H1 (cell line): ENCODE measurements around the gene HLA-C. TPM values are rescaled to one million over a fixed set of nuclear protein-coding genes. Genes with fewer than 3 reads are reported as not detected.

ENCODE experiments used
- CTCF ChIA-PET: fragments of 300-600 bp; sonication (Branson Sonifier 250); formaldehyde crosslinking; loops from one replicate; lab custom pipeline; 2021; ENCODE audit not compliant: partially characterized antibody; lab: Charles Lee
- POLR2A ChIA-PET: fragments of 300-600 bp; sonication (Branson Sonifier 250); formaldehyde crosslinking; loops from one replicate; lab custom pipeline; 2021; ENCODE audit warnings: inconsistent platforms; ENCODE audit not compliant: partially characterized antibody; lab: Charles Lee
- DNase-seq, 2 experiments: peaks; one replicate each; pipeline versions ENCODE4 v3.0.0 to v3.0.0-alpha.2; 2010 to 2022; ENCODE audit warnings: low spot score in 2 of 2, low read depth in 1 of 2, mixed read lengths in 1 of 2
- FAIRE-seq: peaks from 2 replicates; lab custom pipeline; 2011; peaks lifted over from hg19 to GRCh38; lab: Jason Lieb, UNC
- H2AFZ ChIP-seq: 2 replicates; pipeline ENCODE4 v1.8.1; 2012; ENCODE audit warnings: low read length, inconsistent platforms
- H2AK5ac ChIP-seq: 2 replicates; pipeline ENCODE4 v1.6.1; 2013; ENCODE audit warnings: low read depth, low read length
- H2BK120ac ChIP-seq: replicated peaks from 2 replicates; pipeline ENCODE3; 2013; ENCODE audit warnings: low read depth, low read length, inconsistent platforms
- H2BK12ac ChIP-seq: 2 replicates; pipeline ENCODE4 v1.6.1; 2013; ENCODE audit warnings: low read depth, low read length
- H2BK15ac ChIP-seq: 2 replicates; pipeline ENCODE4 v1.6.1; 2013; ENCODE audit warnings: low read length
- H2BK20ac ChIP-seq: 2 replicates; pipeline ENCODE4 v1.6.1; 2013; ENCODE audit warnings: low read length
- H2BK5ac ChIP-seq: 2 replicates; pipeline ENCODE4 v1.6.1; 2013; ENCODE audit warnings: low read depth, low read length
- H3K14ac ChIP-seq: 2 replicates; pipeline ENCODE4 v1.6.1; 2013; ENCODE audit warnings: inconsistent platforms; ENCODE audit not compliant: insufficient read length
- H3K18ac ChIP-seq: 2 replicates; pipeline ENCODE4 v1.6.1; 2013; ENCODE audit warnings: low read length; ENCODE audit errors: extremely low read depth
- H3K23ac ChIP-seq: 2 replicates; pipeline ENCODE4 v1.6.1; 2013; ENCODE audit warnings: inconsistent platforms; ENCODE audit not compliant: insufficient read length
- H3K23me2 ChIP-seq: 2 replicates; pipeline ENCODE4 v1.6.1; 2013; ENCODE audit warnings: low read depth, low read length
- H3K27ac ChIP-seq: 2 replicates; pipeline ENCODE4 v1.6.1; 2011; ENCODE audit warnings: low read depth, low read length, inconsistent platforms
- H3K27me3 ChIP-seq, 4 experiments: replicated peaks in 1 of 4; 1 replicate in 1 of 4; 2 replicates in 3 of 4; pipeline versions ENCODE4 v1.6.1 to v1.8.1; 2011 to 2013; ENCODE audit warnings: low read length in 3 of 4, mild to moderate bottlenecking in 3 of 4, inconsistent platforms in 2 of 4, mixed read lengths in 2 of 4, moderate library complexity in 1 of 4; ENCODE audit not compliant: control insufficient read depth in 3 of 4, insufficient read depth in 3 of 4; ENCODE audit errors: extremely low read depth in 1 of 4
- H3K36me3 ChIP-seq, 4 experiments: 2 replicates each; pipeline versions ENCODE4 v1.6.1 to v1.8.1; 2011 to 2013; ENCODE audit warnings: mild to moderate bottlenecking in 4 of 4, low read length in 3 of 4, moderate library complexity in 2 of 4, control low read depth in 1 of 4, inconsistent platforms in 1 of 4; ENCODE audit not compliant: insufficient read depth in 4 of 4, control insufficient read depth in 2 of 4
- H3K4ac ChIP-seq: replicated peaks from 2 replicates; pipeline ENCODE3; 2013; ENCODE audit warnings: low read length, low read depth, mixed read lengths, inconsistent platforms; ENCODE audit not compliant: insufficient read length
- H3K4me1 ChIP-seq, 4 experiments: replicated peaks in 1 of 4; 1 replicate in 1 of 4; 2 replicates in 3 of 4; pipeline versions ENCODE4 v1.6.1 to v1.8.1; 2011 to 2013; ENCODE audit warnings: low read length in 3 of 4, inconsistent platforms in 2 of 4, mixed read lengths in 1 of 4; ENCODE audit not compliant: insufficient read depth in 4 of 4, control insufficient read depth in 3 of 4
- H3K4me2 ChIP-seq, 2 experiments: 2 replicates each; pipeline versions ENCODE4 v1.6.1 to v1.8.1; 2011 to 2013; ENCODE audit warnings: low read depth in 2 of 2, low read length in 2 of 2, control low read depth in 1 of 2, inconsistent platforms in 1 of 2, mild to moderate bottlenecking in 1 of 2; ENCODE audit not compliant: insufficient read depth in 1 of 2
- H3K4me3 ChIP-seq, 4 experiments: fragments of 200-600, 300-600 bp in 1 of 4; sonication (generic), shearing (Covaris generic), sonication (Bioruptor Twin) in 1 of 4; 2 replicates each; pipeline versions ENCODE4 v1.5.1 to v1.8.1; 2011 to 2016; ENCODE audit warnings: low read length in 4 of 4, low read depth in 3 of 4, control low read depth in 2 of 4, inconsistent platforms in 2 of 4, mild to moderate bottlenecking in 2 of 4, mixed read lengths in 1 of 4, moderate library complexity in 1 of 4; ENCODE audit not compliant: insufficient read depth in 2 of 4; ENCODE audit errors: extremely low read depth in 1 of 4
- H3K56ac ChIP-seq: replicated peaks from 2 replicates; pipeline ENCODE3; 2013; ENCODE audit warnings: low read depth, mild to moderate bottlenecking, mixed read lengths, low read length, inconsistent platforms; ENCODE audit not compliant: insufficient read length
- H3K79me1 ChIP-seq: 2 replicates; pipeline ENCODE4 v1.6.1; 2013; ENCODE audit warnings: low read depth, low read length, control low read depth
- H3K79me2 ChIP-seq, 2 experiments: 2 replicates each; pipeline versions ENCODE4 v1.6.1 to v1.8.1; 2012 to 2013; ENCODE audit warnings: low read length in 2 of 2, mild to moderate bottlenecking in 2 of 2, inconsistent platforms in 1 of 2; ENCODE audit not compliant: insufficient read depth in 2 of 2, control insufficient read depth in 1 of 2
- H3K9ac ChIP-seq, 4 experiments: replicated peaks in 1 of 4; 1 replicate in 1 of 4; 2 replicates in 3 of 4; pipeline versions ENCODE4 v1.6.1 to v1.8.1; 2011 to 2013; ENCODE audit warnings: low read depth in 3 of 4, low read length in 3 of 4, control low read depth in 2 of 4, mild to moderate bottlenecking in 2 of 4, moderate library complexity in 2 of 4, inconsistent platforms in 1 of 4; ENCODE audit errors: extremely low read depth in 1 of 4
- H3K9me3 ChIP-seq, 2 experiments: 2 replicates each; pipeline versions ENCODE4 v1.6.1 to v1.8.1; 2012 to 2013; ENCODE audit warnings: mild to moderate bottlenecking in 2 of 2, moderate library complexity in 2 of 2, control low read depth in 1 of 2, inconsistent platforms in 1 of 2, low read depth in 1 of 2, low read length in 1 of 2, mixed read lengths in 1 of 2; ENCODE audit not compliant: insufficient read depth in 2 of 2
- H4K20me1 ChIP-seq, 2 experiments: replicated peaks in 1 of 2; 2 replicates each; pipeline versions ENCODE3 to v1.8.1; 2011 to 2013; ENCODE audit warnings: inconsistent platforms in 2 of 2, low read length in 2 of 2, mild to moderate bottlenecking in 1 of 2; ENCODE audit not compliant: insufficient read depth in 2 of 2, control insufficient read depth in 1 of 2
- H4K5ac ChIP-seq: 2 replicates; pipeline ENCODE4 v1.6.1; 2013; ENCODE audit warnings: low read length, low read depth, mixed read lengths, inconsistent platforms; ENCODE audit not compliant: insufficient read length
- H4K8ac ChIP-seq: 2 replicates; pipeline ENCODE4 v1.8.0; 2013; ENCODE audit warnings: mild to moderate bottlenecking, moderate library complexity, low read length, inconsistent platforms; ENCODE audit not compliant: insufficient read depth; ENCODE audit errors: extremely low read depth
- H4K91ac ChIP-seq: replicated peaks from 2 replicates; pipeline ENCODE3; 2013; ENCODE audit warnings: low read length, mixed read lengths, inconsistent platforms; ENCODE audit not compliant: insufficient read length
- ATF2 ChIP-seq: IDR thresholded peaks from 2 replicates; pipeline ENCODE4 v1.6.1; 2012; ENCODE audit warnings: low read length, inconsistent platforms
- BCL11A ChIP-seq, 2 experiments: IDR thresholded peaks; one replicate each; pipeline ENCODE4 v1.6.1; 2011; ENCODE audit warnings: low read depth in 2 of 2, low read length in 2 of 2, mild to moderate bottlenecking in 2 of 2
- CBX5 ChIP-seq: fragments of 300-800, 300-1000 bp; sonication (generic); IDR thresholded peaks from 2 replicates; pipeline ENCODE4 v1.7.1; 2016; ENCODE audit warnings: antibody characterized with exemption, low read length, low read depth
- CHD2 ChIP-seq: IDR thresholded peaks from 2 replicates; pipeline ENCODE4 v1.6.1; 2012; ENCODE audit warnings: low read length, improper control_type of control experiment
- KDM5A ChIP-seq: fragments of 200-600 bp; IDR thresholded peaks from 2 replicates; pipeline ENCODE4 v1.7.1; 2012; ENCODE audit warnings: mild to moderate bottlenecking, low read length, inconsistent platforms, mixed read lengths
- NANOG ChIP-seq: IDR thresholded peaks from 2 replicates; pipeline ENCODE4 v1.6.1; 2011; ENCODE audit warnings: low read length, low read depth, mild to moderate bottlenecking, inconsistent platforms; ENCODE audit not compliant: insufficient read depth, poor library complexity, severe bottlenecking
- RNF2 ChIP-seq: fragments of 200-900, 300-1000 bp; sonication (generic); IDR thresholded peaks from 2 replicates; pipeline ENCODE4 v1.7.1; 2016; ENCODE audit warnings: borderline replicate concordance, low read depth, mild to moderate bottlenecking, antibody characterized with exemption, low read length; ENCODE audit not compliant: poor library complexity, severe bottlenecking; ENCODE audit errors: missing control alignments
- SIRT6 ChIP-seq: IDR thresholded peaks from one replicate; pipeline ENCODE4 v1.7.1; 2012; ENCODE audit warnings: low read length, inconsistent platforms
- SP2 ChIP-seq: IDR thresholded peaks from 2 replicates; pipeline ENCODE4 v1.6.1; 2012; ENCODE audit warnings: mild to moderate bottlenecking, low read length, inconsistent platforms
- SP4 ChIP-seq: IDR thresholded peaks from 2 replicates; pipeline ENCODE4 v1.6.1; 2012; ENCODE audit warnings: low read length, inconsistent platforms
- TEAD4 ChIP-seq: IDR thresholded peaks from 2 replicates; pipeline ENCODE4 v1.6.1; 2012; ENCODE audit warnings: low read depth, low read length, inconsistent platforms, mixed read lengths
- WGBS, 2 experiments: shearing (Covaris generic) in 1 of 2; methylation state at CpG; one replicate each; pipeline versions ENCODE4 v1.1.6 to v1.1.7; 2013 to 2015; ENCODE audit warnings: low lambda C conversion rate in 2 of 2, mixed read lengths in 2 of 2, inconsistent platforms in 1 of 2, low coverage in 1 of 2, missing lambda C conversion rate in 1 of 2; ENCODE audit not compliant: insufficient replicate concordance in 2 of 2, insufficient coverage in 1 of 2, insufficient read length in 1 of 2; ENCODE audit errors: extremely low coverage in 1 of 2, missing lambda C conversion rate in 1 of 2; 5-methylcytosine and 5-hydroxymethylcytosine counted together
- polyA plus RNA-seq, 7 experiments: library from polyadenylated mRNA; depleted of rRNA in 3 of 7; stranded (reverse) in 5 of 7; unstranded in 2 of 7; fragments of >200 nt in 5 of 7; fragments of 200-250 nt in 2 of 7; gene quantifications; 1 replicate in 5 of 7; 2 replicates in 1 of 7; 4 replicates in 1 of 7; pipeline versions ENCODE4 v1.2.1 to v1.2.3, GENCODE V29; 2011 to 2013; ENCODE audit warnings: missing spikeins in 2 of 7, mixed read lengths in 2 of 7
- total RNA-seq: library from RNA; stranded (reverse); fragmentation: NEBNext Ultra II Directional; extraction: Animal tissue kit (Norgen Biotek cat#: 25700); gene quantifications from 2 replicates; pipeline ENCODE4 v1.2.1, GENCODE V29; 2021
- TF ChIP-seq, protein P1 (sequence below): IDR thresholded peaks from 2 replicates; pipeline ENCODE4 v1.6.1; 2011; ENCODE audit warnings: low read depth, mild to moderate bottlenecking, low read length; ENCODE audit not compliant: insufficient read depth

The HLA-C gene
- total and polyA plus RNA-seq, 2 of the 8 experiments (the other 6 are each of a cell fraction or from before 2014, with no cell fraction given) = 245 to 360 TPM

- no peaks in the 10 kb centered on the region for H3K36me3 ChIP-seq
- CTCF ChIA-PET = interaction anchor here (1.5 kb wide), 1 partner anchor 37 kb away, joined by 4 read pairs; no protein-coding TSS in a partner anchor
- FAIRE-seq = no peak
- TF ChIP-seq CHD2 = no peak
- no peak for TF ChIP-seq TEAD4
- TF ChIP-seq RNF2 = no peak
- no peak for TF ChIP-seq SP2
- no peak for TF ChIP-seq ATF2
- TF ChIP-seq KDM5A = no peak
- TF ChIP-seq SIRT6 = no peak
- TF ChIP-seq CBX5 = no peak
- TF ChIP-seq, protein P1, sequence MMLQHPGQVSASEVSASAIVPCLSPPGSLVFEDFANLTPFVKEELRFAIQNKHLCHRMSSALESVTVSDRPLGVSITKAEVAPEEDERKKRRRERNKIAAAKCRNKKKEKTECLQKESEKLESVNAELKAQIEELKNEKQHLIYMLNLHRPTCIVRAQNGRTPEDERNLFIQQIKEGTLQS = no peak
- TF ChIP-seq SP4 = no peak
- TF ChIP-seq BCL11A (IDR thresholded peaks at IDR 0.05; ENCODE audit: low read depth in 2 of 2, low read length in 2 of 2) = no peak
- no peak for TF ChIP-seq NANOG
These were observed 24.1 kb downstream of the HLA-C start for GRCh38 chr6:31247813-31248212.

More at GRCh38 chr6:31247813-31248212, 24.1 kb downstream of the HLA-C start:
- no peak overlapping the region for H3K27ac ChIP-seq
- no peak overlapping the region for H3K23ac ChIP-seq
- H4K91ac ChIP-seq = no peak overlapping the region
- no peak overlapping the region for H3K4me2 ChIP-seq
- no peak overlapping the region for H2BK5ac ChIP-seq
- no peak overlapping the region for H3K14ac ChIP-seq
- POLR2A ChIA-PET = no interaction called here
- 0 out of 4 replicates have a peak, but pooled peaks cover 0 to 2% of the 10 kb centered on the region in 2 experiments for H3K9me3 ChIP-seq
- no peak overlapping the region for H2AFZ ChIP-seq
- no peaks in the 10 kb centered on the region for H3K79me2 ChIP-seq
- no peak for DNase-seq
- no peak overlapping the region for H2BK12ac ChIP-seq
- H2AK5ac ChIP-seq = no peak overlapping the region
- H2BK120ac ChIP-seq = no peak overlapping the region
- no peak overlapping the region for H3K56ac ChIP-seq
- H3K18ac ChIP-seq = no peak overlapping the region
- H3K23me2 ChIP-seq = no peaks in the 10 kb centered on the region
- H4K8ac ChIP-seq = no peak overlapping the region
- H4K5ac ChIP-seq = no peak overlapping the region
- H3K9ac ChIP-seq = no peak overlapping the region
- H3K27me3 ChIP-seq = no peaks in the 10 kb centered on the region
- no peaks in the 10 kb centered on the region for H3K79me1 ChIP-seq
- WGBS, 2 experiments = 63% methylated on average over 2 of the region's 2 CpGs; no CpG with 5 or more reads in 1 of the 2 experiments
- no peak overlapping the region for H3K4ac ChIP-seq
- H3K4me3 ChIP-seq = no peak overlapping the region
- H2BK15ac ChIP-seq = no peak overlapping the region
- H2BK20ac ChIP-seq = no peak overlapping the region
- H4K20me1 ChIP-seq = no peaks in the 10 kb centered on the region
- peaks cover 0 to 8% (median 4%) of the 10 kb centered on the region in 4 experiments; a peak in 3 of 7 replicates for H3K4me1 ChIP-seq
